NCI-H510A (cell line): ENCODE measurements around the gene ITPR1.
"Not testable (repeated sequence)": the region's sequence is repeated elsewhere in the genome, so short reads cannot be mapped to it uniquely, and the experiment has no call there.

ENCODE experiments used
- DNase-seq: peaks from one replicate; lab custom pipeline; 2025; lab: John Stamatoyannopoulos, UW

ITPR1 gene

DNA sequence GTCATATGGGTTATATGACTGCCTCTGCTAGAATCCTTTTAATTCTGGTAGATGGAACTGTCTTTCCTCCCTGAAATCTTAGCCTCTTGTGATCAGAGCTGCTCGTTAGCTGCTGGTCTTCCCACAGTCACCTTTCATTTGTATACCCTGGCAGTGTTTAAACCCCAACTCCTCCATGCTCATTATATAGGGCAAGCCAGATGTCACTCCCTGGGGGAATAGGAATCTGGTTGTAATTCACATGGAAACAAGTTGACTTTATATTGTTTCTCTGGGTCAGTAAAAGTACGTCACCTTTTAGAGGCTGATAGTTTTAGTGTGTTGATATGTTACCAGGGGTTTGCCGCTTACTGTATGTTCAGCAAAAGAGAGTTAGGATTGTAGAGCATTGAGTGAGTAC, 103.5 kb downstream of the ITPR1 start:
- no peak for DNase-seq

GRCh38 chr3:4597208-4597985, 104.2 kb downstream of the ITPR1 start:
- DNase-seq: no peak

GRCh38 chr3:4598232-4598631, 105.1 kb downstream of the ITPR1 start:
- not testable (repeated sequence) for DNase-seq

DNA sequence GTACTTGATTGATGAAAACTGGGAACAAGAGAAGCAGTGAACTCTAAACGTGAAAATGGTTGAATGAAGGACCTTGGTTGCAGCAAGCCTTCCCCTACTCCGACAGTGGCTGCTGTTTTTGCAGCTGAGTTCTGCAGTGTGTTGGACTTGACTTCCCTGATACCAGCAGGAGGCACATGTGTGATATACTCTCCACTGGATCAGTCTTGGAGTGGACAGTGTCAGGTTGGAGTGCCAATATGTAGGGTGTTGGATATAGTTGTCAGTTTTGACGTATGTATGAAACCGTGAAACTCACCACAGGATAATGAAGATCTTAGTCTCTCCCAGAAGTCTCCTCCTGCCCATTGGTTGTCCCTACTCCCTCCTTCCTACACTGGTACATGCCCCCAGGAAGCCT, 106.5 kb downstream of the ITPR1 start:
- DNase-seq: no peak

DNA sequence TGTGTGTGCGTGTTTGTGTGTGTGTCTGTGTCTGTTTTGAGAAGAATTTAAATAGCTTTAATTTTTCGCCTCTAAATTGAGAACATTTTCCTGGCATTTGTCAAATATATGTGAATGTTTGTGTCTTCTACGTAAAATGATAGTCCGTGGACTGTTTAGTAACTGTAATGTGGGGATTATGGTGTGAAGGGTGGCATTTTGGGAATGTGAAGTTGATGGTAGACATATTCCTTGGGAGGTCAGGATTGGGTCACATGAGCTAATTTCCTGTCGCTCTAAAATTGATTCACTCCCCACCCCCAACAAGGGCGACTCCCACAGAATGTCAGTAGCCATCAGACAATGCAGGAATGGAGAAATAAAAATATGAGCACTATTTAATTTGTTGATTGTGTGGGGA, 107.3 kb downstream of the ITPR1 start:
- no peak for DNase-seq

DNA sequence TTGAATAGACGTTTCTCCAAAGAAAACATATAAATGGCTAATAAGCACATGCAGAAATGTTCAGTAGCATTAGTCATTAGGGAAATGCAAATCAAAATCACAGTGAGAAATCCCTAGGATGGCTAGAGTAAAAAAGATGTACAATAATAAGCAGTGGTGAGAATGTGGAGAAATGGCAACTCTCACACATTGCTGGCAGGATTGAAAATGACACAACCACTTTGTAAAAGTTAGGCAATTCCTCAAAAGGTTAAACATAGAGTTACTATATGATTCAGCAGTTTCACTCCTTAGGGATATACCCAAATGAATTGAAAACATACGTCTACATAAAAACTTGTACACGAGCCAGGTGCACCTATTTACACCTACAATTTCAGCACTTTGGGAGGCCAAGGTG, 108.7 kb downstream of the ITPR1 start:
- DNase-seq: no peak

DNA sequence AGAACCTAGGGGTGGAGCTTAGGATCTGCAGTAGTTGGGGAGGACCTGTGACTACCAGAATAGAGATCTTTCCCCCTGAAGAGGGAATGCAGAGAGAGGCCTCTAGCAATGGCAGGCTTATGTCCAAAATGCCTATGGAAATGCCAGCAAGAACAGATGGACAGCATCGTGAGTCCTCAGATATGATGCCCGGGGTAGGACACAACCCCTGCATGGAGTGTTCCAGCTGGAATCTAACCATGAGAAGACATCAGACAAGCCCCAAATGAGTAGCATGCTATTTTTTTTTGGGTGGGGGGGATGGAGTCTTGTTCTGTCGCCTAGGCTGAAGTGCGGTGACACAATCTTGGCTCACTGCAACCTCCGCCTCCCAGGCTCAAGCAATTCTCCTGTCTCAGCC, 111.5 kb downstream of the ITPR1 start:
- no peak for DNase-seq

DNA sequence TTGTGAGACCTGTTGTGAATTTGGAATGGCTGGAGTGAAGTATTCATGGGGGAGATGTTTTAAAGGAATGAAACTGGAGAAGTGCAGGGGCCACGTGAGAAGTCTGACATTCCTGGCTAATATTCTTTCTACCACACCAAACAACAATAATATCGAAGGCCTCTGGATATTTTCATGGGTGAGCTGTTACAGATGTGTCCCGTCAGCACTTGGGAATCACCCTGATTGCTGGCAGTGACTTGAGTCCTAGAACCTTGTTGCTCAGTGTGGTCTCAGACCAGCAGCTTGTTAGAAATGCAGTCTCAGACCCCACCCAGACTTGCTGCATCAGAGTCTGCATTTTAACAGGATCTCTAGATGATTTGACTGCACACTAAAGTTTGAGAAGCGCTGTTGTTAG, 113.8 kb downstream of the ITPR1 start:
- DNase-seq: no peak

DNA sequence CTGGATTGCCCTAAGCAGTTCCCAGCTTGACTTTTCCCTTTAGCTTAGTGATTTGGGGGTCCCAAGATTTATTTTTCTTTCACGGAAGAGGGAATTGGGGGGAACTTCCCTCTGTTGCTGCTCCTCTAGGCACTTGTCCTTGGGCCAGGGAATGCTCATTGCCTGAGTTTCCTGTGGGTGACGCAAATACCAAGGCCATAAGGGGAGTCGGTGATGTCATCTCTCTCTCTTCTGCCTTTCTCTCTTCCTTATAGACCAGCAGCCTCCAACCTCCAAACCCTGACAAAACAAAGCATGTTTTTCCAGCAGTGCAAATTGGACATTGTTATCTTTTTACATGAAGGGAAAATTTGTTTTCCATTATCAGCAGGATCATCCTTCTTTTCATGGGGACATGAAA, 120.2 kb downstream of the ITPR1 start:
- no peak for DNase-seq

DNA sequence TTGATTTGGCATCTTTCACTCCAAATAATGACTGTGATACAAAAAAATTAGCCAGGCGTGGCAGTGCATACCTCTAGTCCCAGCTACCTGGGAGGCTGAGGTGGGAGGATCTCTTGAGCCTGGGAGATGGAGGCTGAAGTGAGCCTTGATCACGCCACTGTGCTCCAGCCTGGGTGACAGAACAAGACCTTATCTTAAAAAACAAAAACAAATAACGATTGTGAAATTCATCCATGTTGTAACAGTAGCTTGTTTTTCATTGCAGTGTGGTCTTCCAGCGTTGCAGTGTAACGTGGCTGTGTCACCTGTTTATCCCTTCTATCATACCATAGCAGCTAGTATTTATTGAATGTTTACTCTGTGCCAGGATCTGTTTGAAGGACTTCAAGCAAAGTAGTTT, 120.9 kb downstream of the ITPR1 start:
- no peak for DNase-seq

DNA sequence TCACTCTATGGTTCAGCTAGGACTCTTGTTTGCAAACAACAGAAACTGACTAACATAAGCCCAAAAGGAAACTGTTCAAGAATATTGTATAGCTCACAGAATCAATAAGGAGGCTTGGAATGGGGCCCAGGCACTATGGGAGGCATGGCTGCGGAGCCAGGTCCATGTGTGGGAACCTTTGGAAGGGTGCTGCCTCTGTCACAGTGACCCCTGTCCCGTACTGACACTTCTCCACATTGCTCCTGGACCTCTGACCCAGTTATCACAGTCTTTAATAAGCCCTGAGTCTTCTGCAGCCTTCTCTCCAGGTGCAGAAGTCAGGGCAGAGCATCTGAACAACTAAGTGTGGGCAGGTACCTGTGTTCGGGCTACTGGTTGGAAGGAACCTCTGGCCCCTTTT, 121.8 kb downstream of the ITPR1 start:
- DNase-seq: no peak

DNA sequence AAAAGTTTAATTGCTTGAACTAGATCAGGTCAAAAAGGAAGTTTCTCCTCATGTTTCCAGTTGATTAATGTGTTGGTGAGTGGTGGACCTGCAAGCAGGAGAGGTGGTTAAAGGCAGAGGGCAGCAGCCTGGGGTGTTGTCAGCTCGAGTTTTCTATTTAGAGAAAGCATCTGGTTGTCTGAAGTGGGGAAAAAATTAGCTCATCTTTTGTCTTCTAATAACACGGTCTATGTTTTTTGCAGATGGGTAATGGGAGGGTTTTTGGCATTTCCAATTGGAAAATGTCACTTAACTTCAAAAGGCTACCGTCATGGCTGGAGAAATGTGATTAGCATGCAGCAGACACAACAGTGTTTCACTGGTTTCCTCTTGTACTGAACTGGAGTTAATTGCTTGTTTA, 122.6 kb downstream of the ITPR1 start:
- no peak for DNase-seq

DNA sequence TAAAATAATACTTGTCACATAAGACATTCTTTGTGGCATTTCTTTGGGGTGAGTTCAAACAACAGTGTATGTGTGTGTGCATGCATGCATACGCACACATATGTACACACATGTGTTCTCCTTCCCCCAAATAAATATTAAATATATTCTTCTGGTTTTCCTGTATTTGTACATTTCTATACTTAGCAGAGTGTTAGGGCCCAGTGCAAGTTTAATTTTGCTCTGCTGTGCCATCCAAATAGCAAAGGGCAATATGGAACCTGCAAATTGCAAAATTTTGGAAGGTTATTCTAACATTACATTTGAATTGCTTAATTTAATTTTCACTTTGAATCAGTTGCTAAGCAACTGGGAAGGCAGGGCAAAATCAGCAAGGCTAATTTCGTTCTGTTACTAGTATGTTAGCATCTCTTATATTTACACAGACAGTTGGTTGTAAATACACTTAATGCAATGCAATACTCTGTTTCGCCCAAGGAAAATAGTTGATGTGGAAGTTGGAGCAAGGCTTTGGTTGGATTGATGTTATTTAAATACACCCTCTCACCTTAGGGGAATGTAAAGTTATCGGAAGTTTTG, 130.4 kb downstream of the ITPR1 start:
- no peak for DNase-seq

GRCh38 chr3:4627651-4628375, 134.7 kb downstream of the ITPR1 start:
- DNase-seq: no peak

- no peak for DNase-seq
Measured at GRCh38 chr3:4629095-4630007, 136.2 kb downstream of the ITPR1 start.

GRCh38 chr3:4633078-4634004, 140.2 kb downstream of the ITPR1 start:
- DNase-seq: no peak

DNA sequence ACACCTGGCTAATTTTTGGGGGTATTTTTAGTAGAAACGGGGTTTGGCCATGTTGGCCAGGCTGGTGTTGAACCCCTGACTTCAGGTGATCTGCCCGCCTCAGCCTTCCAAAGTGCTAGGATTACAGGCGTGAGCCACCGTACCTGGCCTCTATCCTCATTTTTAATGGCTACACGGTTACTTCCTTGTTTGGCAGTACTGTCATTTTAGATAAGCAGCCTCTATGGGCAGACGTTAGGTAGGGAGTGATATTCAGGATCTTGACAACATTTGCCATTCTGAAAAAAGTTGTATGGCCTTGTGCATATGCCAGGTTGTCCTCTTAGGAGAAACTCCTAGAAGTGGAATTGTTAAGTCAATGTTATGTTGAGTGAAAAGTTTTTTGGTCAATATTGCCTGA, 141.7 kb downstream of the ITPR1 start:
- DNase-seq: no peak

- DNase-seq: no peak
Measured at GRCh38 chr3:4637265-4637664, 144.1 kb downstream of the ITPR1 start.

DNA sequence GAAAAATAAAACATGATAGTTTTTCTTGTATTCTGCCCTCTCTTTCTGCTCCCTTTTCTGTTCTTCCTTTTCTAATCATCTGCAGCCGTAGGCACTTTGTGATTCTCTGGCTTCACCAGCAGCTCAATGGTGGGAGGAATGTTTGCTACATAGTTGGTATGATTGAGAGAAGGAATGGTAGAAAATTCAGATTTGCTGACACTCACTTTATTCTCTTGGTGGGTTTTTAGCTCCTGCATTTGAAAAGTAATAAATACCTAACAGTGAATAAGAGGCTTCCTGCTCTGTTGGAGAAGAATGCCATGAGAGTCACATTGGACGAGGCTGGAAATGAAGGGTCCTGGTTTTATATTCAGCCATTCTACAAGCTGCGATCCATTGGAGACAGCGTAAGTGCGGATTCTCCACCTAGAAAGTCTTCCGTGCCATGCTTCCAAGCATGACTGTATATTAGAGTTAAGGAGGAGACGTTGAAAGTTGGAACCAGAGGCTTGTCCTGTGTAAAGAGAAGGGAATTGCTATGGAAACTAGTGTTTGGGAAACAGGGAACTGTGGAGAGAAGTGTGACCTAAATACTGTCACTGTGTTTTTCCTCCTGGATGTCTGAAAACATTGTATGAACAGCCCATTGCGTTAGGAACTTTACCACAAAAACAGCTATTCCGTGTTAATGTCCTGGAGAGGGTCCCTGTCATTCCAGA, 148.9 kb downstream of the ITPR1 start:
- DNase-seq: no peak

- DNase-seq: no peak
Measured at GRCh38 chr3:4642611-4643010, 149.5 kb downstream of the ITPR1 start.
